IPS DF 19.7 (cell line): ENCODE results near the gene SRP9.
"Not testable (repeated sequence)": the region's sequence is repeated elsewhere in the genome, so short reads cannot be mapped to it uniquely, and the experiment has no call there.

Experiments used
- DNase-seq: peaks from one replicate; pipeline ENCODE4 v3.0.0-alpha.2; 2013; ENCODE audit warnings: low read depth, low spot score

SRP9 gene

DNA sequence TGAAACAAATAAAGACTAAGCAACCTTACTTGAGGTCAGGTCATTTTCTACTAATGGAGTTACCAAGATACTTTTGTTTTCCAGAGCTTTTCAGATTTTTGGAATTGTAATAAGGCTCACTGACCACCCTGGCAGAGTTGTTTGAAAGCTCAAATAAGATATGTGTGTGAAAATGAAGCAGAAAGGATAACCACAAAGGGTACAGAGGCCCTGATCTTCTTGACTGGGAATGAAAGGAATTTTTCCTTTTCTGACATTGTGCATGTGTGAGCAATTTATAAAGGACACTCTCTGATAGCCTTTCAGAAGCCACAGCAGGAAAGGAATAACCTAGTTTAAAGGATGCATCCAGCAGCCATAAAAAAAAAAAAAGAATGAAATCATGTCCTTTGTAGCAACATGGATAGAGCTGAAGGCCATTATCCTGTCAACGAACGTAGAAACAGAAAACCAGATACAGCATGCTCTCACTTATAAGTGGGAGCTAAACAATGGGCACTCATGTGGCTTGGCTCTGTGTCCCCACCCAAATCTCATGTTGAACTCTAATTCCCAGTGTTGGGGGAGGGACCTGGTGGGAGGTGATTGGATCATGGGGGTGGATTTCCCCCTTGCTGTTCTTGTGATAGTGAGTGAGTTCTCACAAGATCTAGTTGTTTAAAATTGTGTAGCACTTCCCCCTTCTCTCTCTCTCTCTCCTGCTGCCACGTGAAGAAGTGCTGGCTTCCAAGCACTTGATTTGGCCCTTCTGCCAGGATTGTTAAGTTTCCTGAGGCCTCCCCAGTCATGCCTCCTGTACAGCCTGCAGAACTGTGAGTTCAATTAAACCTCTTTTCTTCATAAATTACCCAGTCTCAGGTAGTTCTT is 3.1 kb upstream of the SRP9 start:
- DNase-seq = no peak

DNA sequence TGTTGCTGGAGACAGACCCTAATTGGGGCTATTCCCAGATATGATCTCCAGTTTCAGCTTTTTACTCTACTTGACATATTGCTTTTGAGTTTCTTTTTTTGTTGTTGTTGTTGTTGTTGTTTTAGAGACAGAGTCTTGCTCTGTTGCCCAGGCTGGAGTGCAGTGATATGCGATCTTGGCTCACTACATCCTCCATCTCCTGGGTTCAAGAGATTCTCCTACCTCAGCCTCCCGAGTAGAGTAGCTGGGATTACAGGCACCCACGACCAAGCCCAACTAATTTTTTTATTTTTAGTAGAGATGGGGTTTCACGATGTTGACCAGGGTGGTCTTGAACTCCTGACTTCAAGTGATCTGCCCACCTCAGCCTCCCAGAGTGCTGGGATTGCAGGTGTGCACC is 1.3 kb upstream of the SRP9 start:
- DNase-seq = no peak

DNA sequence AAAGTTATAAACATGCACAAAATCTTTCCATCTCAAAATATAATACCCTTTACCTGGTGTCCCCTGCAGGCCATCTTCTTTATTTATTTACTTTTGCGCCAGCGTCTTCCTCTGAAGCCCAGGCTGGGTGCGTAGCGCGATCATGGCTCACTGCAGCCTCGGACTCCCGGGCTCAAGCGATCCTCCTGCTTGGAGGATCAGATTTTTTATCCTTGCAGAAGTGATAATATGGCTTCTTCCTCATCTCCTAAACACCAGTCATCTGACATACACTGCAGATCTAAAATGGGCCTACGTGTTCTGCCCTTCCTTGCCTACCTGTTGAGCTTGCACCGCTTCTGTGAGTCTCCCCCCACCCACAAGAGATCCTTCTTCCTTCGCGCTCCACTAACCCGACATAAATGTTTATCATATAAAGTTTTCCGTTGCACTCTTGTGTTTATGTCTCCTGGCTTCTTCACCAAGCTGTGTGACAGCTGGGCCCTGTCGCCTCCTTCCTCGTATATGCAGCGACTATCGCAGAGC is 506 bp upstream of the SRP9 start:
- no peak for DNase-seq

DNA sequence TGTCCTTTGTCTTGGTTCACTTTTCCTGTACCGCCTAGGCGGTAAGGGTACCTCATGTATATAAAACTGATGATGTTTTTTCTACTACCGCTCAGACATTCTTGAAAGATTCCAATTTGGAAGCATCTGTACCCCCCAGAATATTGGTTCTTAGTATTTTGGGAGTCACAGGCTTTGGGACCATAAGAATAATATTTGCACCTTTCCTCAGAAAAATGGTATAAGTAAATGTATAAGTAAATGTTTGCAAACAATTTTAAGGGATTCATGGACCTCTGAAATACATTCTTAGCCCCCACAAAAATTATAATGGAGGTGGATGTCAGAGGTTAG is 677 bp downstream of the SRP9 start:
- DNase-seq = no peak

DNA sequence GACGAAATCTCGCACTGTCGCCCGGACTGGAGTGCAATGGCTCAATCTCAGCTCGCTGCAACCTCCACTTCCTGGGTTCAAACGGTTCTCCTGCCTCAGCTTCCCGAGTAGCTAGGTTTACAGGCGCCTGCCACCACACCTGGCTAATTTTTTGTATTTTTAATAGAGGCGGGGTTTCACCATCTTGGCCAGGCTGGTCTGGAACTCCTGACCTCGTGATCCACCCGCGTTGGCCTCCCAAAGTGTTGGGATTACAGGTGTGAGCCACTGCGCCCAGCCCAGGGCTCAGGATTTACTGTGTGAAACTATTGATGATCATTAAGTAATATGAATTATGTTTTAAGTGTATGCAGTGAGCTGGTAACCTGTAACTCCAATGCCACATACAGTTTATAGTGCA is 1.5 kb downstream of the SRP9 start:
- not testable (repeated sequence) for DNase-seq

DNA sequence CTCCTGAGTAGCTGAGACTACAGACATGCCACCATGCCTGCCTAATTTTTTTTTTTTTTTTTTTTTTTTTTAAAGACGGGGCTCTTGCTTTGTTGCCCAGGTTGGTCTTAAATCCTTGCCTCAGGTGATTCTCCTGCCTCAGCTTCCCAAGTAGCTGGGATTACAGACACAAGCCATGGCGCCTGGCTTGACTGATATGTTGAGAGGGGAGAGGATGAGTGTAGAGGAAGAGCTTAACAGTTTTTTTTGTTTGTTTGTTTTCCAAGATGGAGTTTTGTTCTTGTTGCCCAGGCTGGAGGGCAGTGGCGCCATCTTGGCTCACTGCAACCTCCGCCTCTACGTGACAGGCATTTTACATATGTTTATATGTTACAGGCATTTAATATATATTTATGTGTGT is 2.5 kb downstream of the SRP9 start:
- DNase-seq = no peak

DNA sequence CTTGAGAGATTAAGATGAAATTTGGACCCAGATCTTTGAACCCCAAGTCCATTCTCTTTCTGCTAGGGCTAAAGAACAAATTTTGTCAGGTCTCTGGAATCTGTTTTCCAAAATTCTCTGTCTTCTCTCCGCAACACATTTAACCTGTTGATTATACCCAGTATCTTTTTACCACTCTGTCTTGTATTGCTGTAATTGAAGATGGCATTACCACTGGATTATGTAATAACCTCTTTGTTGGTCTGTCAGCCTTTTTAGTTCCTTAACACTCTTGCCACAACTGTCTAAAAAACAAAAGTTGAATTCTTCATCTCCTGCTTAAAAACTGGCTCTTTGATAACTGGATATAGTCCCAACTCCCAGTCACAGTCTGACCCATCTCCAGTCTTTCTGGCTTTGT is 3.0 kb downstream of the SRP9 start:
- DNase-seq = no peak

DNA sequence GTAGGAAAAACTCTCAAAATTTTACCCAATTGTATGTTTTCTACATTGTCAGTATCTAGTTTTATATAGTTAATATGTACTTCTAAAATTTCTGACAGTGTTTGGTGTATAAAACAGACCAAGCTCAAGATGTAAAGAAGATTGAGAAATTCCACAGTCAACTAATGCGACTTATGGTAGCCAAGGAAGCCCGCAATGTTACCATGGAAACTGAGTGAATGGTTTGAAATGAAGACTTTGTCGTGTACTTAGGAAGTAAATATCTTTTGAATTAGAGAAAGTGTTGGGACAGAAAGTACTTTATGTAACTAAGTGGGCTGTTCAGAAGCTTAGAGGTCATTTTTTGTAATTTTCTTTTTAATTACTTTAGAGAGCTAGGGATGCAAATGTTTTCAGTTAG is 11.5 kb downstream of the SRP9 start:
- not testable (repeated sequence) for DNase-seq

DNA sequence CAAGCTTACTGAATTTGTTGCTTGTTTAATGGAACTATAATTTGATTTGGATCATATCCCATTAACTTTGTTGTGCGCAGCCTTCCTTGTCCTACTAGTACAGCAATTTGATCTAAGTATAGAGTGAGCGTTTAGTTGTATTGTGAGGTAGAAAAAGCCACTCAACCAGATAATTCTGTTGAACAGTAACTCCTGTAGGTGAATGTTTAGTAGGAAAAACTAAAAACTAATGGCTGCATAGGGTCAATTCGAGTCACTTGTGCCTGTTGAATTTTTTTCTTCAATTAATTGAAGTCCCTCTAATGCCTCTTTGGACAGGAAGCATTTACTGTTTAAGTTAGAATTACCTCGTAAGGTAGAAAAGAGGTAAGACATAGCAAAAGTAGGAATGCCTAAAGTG is 17.3 kb downstream of the SRP9 start:
- no peak for DNase-seq

DNA sequence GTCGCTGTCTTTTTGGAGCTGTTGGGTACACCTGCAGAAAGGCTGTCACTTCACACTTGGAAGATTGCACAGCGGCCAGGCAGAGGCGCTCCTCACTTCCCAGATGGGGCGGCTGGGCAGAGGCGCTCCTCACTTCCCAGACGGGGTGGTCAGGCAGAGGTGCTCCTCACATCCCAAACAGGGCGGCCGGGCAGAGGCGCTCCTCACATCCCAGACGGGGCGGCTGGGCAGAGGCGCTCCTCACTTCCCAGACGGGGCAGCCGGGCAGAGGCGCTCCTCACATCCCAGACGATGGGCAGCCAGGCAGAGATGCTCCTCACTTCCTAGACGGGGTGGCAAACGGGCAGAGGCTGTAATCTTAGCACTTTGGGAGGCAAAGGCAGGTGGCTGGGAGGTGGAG is 18.5 kb downstream of the SRP9 start:
- DNase-seq = not testable (repeated sequence)

DNA sequence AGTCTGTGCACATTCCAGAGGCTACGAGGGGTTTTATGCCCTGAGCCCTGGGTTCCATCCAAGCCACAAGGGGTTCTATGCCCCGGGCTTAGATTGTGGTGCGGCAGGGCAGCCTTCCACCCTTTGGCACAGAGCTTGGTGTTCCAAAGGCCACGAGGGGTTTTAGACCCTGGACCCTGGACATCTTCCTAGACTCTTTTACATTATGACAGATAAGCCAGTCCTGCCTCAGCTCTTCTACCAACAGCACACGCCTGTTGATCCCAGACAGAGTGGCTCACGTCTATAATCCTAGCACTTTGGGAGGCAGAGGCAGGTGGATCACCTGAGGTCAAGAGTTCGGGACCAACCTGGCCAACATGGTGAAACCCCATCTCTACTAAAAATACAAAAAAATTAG is 23.5 kb downstream of the SRP9 start:
- DNase-seq = not testable (repeated sequence)

DNA sequence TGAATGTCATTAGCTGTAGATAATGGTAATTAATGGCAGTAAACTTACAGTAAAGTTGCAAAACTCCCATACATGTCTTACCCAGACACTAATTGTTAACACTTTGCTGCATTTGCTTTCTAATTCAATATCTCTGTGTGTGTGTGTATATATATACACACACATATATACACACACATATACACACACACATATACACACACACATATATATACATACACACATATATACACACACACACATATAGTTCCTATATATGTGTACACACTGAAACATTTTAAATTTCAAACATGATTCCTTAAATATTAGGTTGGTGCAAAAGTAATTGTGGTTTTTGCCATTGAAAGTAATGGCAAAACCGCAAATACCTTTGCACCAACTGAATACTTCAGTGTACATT is 28.6 kb downstream of the SRP9 start:
- no peak for DNase-seq

DNA sequence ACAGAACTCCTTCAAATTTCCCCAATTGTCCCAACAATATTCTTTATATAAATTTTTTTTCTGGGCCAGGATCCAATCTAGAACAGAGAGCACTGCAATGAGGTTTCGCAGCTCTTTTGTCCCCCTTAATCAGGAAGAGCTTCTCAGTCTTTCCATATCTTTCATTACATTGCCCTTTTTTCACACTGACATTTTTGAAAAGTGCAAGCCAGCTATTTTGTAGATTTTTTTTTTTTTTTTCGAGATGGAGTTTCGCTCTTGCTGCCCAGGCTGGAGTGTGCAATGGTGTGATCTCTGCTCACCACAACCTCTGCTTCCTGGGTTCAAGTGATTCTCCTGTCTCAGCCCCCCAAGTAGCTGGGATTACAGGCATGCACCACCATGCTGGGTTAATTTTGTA is 29.1 kb downstream of the SRP9 start:
- DNase-seq = not testable (repeated sequence)

DNA sequence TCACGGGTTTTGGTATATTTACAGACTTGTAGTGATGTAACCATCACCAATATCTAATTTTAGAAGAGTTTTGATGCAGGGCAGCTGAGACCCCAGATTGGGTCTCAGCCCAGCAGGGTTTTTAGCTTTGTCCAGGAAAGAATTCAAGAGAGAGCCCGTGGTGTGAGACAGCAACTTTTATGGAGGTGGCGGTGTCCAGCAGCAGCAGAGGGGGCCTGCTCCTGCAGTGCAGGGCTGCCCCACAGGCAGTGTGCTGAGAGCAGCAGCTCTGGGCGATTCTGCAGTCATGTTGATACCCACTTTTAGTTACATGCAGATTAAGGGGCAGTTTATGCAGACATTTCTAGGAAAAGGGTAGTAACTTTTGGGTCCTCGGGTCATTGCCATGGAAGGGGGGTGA is 30.5 kb downstream of the SRP9 start:
- DNase-seq = no peak

DNA sequence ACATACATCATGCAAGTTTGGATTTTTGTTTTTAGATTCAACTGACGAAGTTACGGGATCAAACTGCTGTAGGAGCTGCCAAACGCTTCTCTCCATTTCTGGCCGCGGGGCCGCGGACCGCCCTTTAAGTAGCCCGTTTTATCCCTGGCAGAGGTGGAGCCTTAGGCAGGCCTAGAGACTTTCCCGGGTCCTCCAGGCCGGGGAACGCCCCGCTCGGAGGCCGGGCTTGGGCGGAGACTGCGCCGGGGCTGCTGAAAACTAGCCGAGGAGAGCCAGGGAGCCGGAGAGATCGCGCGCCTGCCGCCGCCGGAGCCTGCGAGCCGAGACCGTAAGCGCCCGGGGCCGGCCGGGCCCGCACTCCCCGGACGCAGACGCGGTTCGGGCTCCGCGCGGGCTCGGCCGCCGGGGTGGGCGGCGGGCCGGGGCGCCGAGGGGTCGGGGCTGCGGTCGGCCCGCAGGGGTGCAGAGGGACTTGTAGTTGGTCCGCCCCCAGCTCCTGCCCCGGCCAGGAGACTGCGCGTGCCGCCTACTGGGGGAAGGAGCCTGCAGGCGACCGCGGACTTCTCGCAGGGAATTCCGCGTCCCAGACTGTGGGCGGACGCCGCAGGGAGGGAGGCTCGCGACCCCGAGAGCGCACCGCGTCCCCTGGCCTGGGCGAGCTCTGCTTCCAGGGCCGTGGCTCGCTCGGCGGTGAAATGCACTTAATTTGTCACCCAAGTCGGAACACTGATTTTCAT is 32.4 kb downstream of the SRP9 start, which contains the start of gene EPHX1:
Gene EPHX1 (plus strand): TSS at position 283 of the 737 bp plus-strand sequence. CDS start 18,606 bp downstream, outside the sequence.
- DNase-seq = no peak

DNA sequence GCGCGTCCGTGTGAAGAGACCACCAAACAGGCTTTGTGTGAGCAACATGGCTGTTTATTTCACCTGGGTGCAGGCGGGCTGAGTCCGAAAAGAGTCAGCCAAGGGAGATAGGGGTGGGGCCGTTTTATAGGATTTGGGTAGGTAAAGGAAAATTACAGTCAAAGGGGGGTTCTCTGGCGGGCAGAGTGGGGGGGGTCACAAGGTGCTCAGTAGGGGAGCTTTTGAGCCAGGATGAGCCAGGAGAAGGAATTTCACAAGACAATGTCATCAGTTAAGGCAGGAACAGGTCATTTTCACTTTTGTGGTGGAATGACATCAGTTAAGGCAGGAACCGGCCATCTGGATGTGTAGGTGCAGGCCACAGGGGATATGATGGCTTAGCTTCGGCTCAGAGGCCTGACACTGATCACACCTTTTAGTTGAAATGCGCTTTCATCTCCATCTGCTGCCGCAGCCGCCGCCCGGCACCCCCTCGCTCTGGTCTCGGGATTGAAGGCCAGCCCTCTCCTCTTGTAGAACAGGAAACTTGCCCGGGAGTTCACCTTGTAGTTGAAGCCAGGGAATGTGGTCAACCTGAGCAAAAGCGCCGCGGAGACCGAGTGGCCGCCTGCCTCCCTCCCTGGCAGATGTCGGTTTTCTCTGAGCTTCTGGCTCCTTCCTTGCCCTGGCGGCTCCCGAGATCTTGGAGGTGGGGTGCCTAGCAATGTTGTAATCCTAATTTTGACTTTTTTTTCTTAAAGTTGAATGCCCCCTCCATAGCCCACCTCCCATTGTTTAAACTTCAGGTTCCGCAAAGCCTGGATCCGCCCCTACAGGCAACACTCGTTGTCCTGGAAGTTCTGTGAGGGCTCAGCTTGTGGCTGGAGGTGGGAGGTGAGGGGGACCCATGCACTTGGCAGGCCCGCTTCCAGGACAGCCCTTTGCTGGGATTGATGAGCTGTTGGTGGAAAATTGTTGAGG is 33.2 kb downstream of the SRP9 start:
- DNase-seq = not testable (repeated sequence)

DNA sequence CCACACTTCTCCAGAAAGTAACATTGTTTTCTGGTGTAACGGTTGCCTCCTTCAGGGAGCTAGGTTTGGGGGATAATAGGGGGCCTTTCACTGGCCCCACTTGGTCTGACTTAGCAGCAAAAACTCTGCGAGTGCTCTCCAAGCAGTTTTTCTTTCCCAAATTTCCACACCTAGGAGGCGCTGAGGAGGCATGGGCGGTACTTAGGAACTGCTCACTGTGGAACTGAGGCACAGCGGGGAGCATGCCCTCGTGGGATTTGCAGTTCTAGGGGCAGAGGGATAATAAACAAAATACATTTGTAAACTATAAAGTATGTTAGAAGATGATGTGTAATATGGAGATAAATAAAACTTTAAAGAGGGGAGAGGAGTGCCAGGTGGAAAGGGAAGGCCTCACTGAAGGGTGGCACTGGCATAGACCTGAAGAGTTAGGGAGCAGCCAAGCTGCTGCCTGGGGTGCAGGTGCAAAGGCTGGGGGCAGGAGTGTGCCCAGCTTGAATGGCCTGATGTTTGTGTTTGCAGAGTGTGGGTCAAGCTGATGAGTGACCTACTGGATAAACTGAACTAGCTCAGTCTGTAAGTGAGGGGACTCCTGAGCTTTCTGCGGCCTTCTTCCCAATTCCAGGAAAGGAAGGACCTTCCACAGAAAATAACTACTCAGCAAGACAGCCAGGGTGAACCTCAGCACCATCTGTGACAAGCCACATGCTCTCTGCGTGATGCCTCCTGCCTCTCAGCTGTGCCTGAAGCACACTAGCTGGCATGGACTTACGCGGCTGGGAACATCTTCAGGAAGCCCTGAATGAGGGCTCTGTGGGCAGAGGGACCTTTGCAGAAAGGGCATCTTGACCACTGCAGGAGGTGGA is 34.2 kb downstream of the SRP9 start:
- no peak for DNase-seq

DNA sequence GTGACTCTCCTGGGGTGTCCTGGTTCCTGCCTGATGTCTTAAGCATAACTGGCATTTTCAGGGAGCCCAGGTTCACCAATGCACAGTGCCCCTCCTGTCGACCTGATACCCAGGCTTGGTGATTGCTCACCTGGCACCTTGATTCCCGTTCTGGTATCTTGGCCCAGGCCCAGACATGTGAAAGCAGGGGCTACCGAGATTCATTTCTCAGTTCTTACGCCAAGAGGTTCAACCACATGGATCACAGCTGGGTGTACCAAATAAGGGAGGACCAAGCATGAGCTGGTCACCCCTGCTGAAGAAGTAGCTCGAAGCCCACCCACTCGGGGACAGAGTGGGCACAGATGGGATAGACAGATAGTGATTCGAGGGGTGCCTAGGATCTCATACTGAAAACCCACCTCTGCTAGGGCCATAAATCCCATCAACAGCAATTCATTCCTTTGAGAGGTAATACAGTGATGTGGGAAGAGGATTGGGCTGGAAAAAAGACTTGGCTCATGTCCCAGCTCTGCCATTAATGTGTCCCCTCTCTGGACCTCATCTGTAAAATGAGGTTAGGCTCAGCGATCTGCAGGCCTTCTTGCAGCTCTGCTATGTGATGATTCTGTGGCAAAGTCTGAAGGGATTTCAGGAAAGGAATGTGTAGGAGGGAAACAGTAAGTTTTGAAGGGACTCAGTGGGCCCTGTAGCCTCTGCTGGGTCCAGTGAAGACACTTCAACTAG is 35.0 kb downstream of the SRP9 start:
- DNase-seq = no peak

DNA sequence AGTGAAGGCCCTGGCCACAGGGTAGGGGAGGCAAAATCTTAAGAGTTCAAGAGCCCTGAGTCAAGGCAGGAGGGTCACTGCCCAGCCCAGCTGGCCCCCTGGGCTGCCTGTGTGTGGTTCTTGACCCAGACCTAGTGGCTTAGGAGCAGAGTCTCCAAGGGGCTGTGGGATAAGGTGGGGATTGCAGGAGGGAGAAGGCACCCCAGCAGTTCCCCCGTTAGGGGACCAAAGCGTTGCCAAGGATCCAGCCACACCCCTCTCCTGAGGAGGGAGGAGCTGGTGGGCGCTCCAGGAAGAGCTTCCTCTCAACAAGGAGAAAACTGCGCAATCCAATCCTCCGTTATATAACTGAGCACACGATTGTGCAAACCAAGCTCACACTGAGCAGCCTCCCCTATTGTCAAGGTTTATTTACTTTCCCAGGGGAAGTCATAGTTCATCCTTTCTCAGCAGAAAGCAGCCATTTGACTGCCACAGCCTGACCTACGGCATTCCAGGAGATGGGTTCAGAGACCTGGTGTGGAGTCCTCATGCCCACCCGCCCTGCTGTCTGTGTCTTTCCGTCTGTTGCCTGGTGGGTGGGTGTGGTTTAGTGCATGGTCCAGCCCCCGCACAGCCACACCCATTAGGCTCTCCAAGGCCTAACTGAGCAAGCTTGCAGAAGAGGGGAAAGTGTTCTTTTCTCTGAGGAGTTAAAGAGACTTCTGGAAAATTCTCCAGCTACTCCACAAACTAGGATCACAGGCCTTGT is 35.8 kb downstream of the SRP9 start:
- no peak for DNase-seq
